CD8-positive, alpha-beta memory T cell (primary cell): ENCODE results near the gene PSMB8. TPM values are rescaled to one million over a fixed set of nuclear protein-coding genes. Genes with fewer than 3 reads are reported as not detected.

Experiments used
- CTCF ChIA-PET: fragments of 350-600 bp; sonication (Branson Sonifier 250); formaldehyde crosslinking; loops from one replicate; lab custom pipeline; 2021; ENCODE audit warnings: antibody characterized with exemption; lab: Charles Lee
- POLR2A ChIA-PET: fragments of 350-600 bp; sonication (Branson Sonifier 250); formaldehyde crosslinking; loops from one replicate; lab custom pipeline; 2021; ENCODE audit warnings: antibody characterized with exemption; lab: Charles Lee
- DNase-seq, 5 donors: peaks; one replicate each; pipeline versions ENCODE4 v3.0.0 to v3.0.0-alpha.2; 2020 to 2022; ENCODE audit warnings: mixed read lengths in 1 of 5
- H3K27ac ChIP-seq: one replicate; pipeline ENCODE4 v1.7.0; 2013; ENCODE audit warnings: low read depth, mild to moderate bottlenecking, low read length, moderate library complexity
- H3K27me3 ChIP-seq: 2 replicates; pipeline ENCODE4 v1.7.0; 2013; ENCODE audit warnings: low read length, mild to moderate bottlenecking; ENCODE audit not compliant: insufficient read depth, poor library complexity, severe bottlenecking
- H3K36me3 ChIP-seq: 2 replicates; pipeline ENCODE4 v1.7.0; 2013; ENCODE audit warnings: mild to moderate bottlenecking, low read length, moderate library complexity; ENCODE audit not compliant: insufficient read depth
- H3K4me1 ChIP-seq: 2 replicates; pipeline ENCODE4 v1.7.0; 2013; ENCODE audit warnings: mild to moderate bottlenecking, low read length, moderate library complexity; ENCODE audit not compliant: insufficient read depth
- H3K4me3 ChIP-seq: 2 replicates; pipeline ENCODE4 v1.7.0; 2013; ENCODE audit warnings: mild to moderate bottlenecking, low read length
- H3K9me3 ChIP-seq: 2 replicates; pipeline ENCODE4 v1.7.0; 2013; ENCODE audit warnings: mild to moderate bottlenecking, low read length
- H3K27ac Mint-ChIP-seq, 8 donors: one replicate each; pipeline ENCODE4 v1.8.0; 2020 to 2021; ENCODE audit warnings: mixed read lengths in 8 of 8, mild to moderate bottlenecking in 6 of 8, inconsistent platforms in 3 of 8, moderate library complexity in 3 of 8
- H3K27me3 Mint-ChIP-seq, 2 donors: one replicate each; pipeline ENCODE4 v1.8.0; 2020 to 2021; ENCODE audit warnings: mixed read lengths in 2 of 2, mild to moderate bottlenecking in 1 of 2, moderate library complexity in 1 of 2
- H3K36me3 Mint-ChIP-seq, 3 donors: one replicate each; pipeline ENCODE4 v1.8.0; 2020 to 2021; ENCODE audit warnings: mixed read lengths in 3 of 3, inconsistent platforms in 1 of 3, mild to moderate bottlenecking in 1 of 3
- H3K4me1 Mint-ChIP-seq, 3 donors: one replicate each; pipeline ENCODE4 v1.8.0; 2020 to 2021; ENCODE audit warnings: mixed read lengths in 3 of 3, inconsistent platforms in 1 of 3, mild to moderate bottlenecking in 1 of 3
- H3K4me3 Mint-ChIP-seq, 7 donors: one replicate each; pipeline ENCODE4 v1.8.0; 2020 to 2021; ENCODE audit warnings: mixed read lengths in 7 of 7, mild to moderate bottlenecking in 6 of 7, moderate library complexity in 4 of 7, inconsistent platforms in 2 of 7
- H3K9me3 Mint-ChIP-seq, 5 donors: one replicate each; pipeline ENCODE4 v1.8.0; 2020 to 2022; ENCODE audit warnings: mixed read lengths in 5 of 5, mild to moderate bottlenecking in 3 of 5, moderate library complexity in 2 of 5, inconsistent platforms in 1 of 5
- polyA plus RNA-seq: library from polyadenylated mRNA; unstranded; fragments of 300-500 nt; fragmentation: Illumina TruSeq; gene quantifications from one replicate; pipeline ENCODE4 v1.2.3, GENCODE V29; 2021
- total RNA-seq, 2 experiments: library from RNA; stranded (reverse); gene quantifications; one replicate each; pipeline ENCODE4 v1.2.3, GENCODE V29; 2021

Gene PSMB8
- total and polyA plus RNA-seq, 3 experiments from 2014 or later, result 311 to 422 (median 326) TPM

- peak overlapping the region in 6 of 7 donors; percentile 53 to 74 (median 59) for H3K4me3 Mint-ChIP-seq
Observed at GRCh38 chr6:32796848-32797776, 46.7 kb downstream of the PSMB8 start.

GRCh38 chr6:32794510-32794909 lies 49.3 kb downstream of the PSMB8 start:
- H3K4me3 Mint-ChIP-seq, result no peak overlapping the region
- H3K36me3 Mint-ChIP-seq, result peaks cover 0 to 2% (median 0%) of the 10 kb centered on the region in 3 donors
- H3K4me1 Mint-ChIP-seq, result peaks cover 10 to 11% (median 10%) of the 10 kb centered on the region in 3 donors
- Histone ChIP-seq H3K27ac (no peak overlapping the region), H3K36me3 (no peaks in the 10 kb centered on the region), H3K27me3 (peaks cover 10% of the 10 kb centered on the region), H3K9me3 (no peaks in the 10 kb centered on the region), H3K4me3 (no peak overlapping the region), H3K4me1 (peaks cover 8% of the 10 kb centered on the region)
- no peak for DNase-seq
- peaks cover 0 to 10% (median 7%) of the 10 kb centered on the region in 5 donors for H3K9me3 Mint-ChIP-seq
- no peak overlapping the region for H3K27ac Mint-ChIP-seq
- POLR2A ChIA-PET, result no interaction called here
- CTCF ChIA-PET, result interaction anchor here (0.7 to 3.3 kb wide), 4 partner anchors 9 to 380 kb away, joined by 3 to 14 read pairs (median 6); partner anchors contain the start of gene TAP2
- H3K27me3 Mint-ChIP-seq, result peaks cover 34 to 80% of the 10 kb centered on the region in 2 donors

More at GRCh38 chr6:32796848-32797776, 46.7 kb downstream of the PSMB8 start:
- peaks cover 26 to 75% of the 10 kb centered on the region in 2 donors for H3K27me3 Mint-ChIP-seq
- Histone ChIP-seq H3K27me3 (no peaks in the 10 kb centered on the region), H3K9me3 (no peaks in the 10 kb centered on the region), H3K27ac (no peak overlapping the region), H3K4me1 (peaks cover 8% of the 10 kb centered on the region), H3K36me3 (no peaks in the 10 kb centered on the region), H3K4me3 (peak overlapping the region; percentile 20)
- H3K4me1 Mint-ChIP-seq, result peaks cover 10 to 11% (median 10%) of the 10 kb centered on the region in 3 donors
- peaks cover 0 to 10% (median 7%) of the 10 kb centered on the region in 5 donors for H3K9me3 Mint-ChIP-seq
- H3K27ac Mint-ChIP-seq, result peak overlapping the region in 1 of 8 donors; percentile 19
- CTCF ChIA-PET, result interaction anchor here (1.1 to 2.4 kb wide), 5 partner anchors 10 to 384 kb away, joined by 3 to 10 read pairs (median 5); no protein-coding TSS in a partner anchor
- H3K36me3 Mint-ChIP-seq, result no peaks in the 10 kb centered on the region
- POLR2A ChIA-PET, result no interaction called here
- peak; percentile 58 to 79 (median 72) for DNase-seq

GRCh38 chr6:32792901-32793435 lies 50.9 kb downstream of the PSMB8 start:
- peaks cover 0 to 2% (median 0%) of the 10 kb centered on the region in 3 donors for H3K36me3 Mint-ChIP-seq
- H3K27me3 Mint-ChIP-seq, result peaks cover 39 to 82% of the 10 kb centered on the region in 2 donors
- ChIA-PET CTCF (interaction anchor here (0.8 to 3.3 kb wide), 3 partner anchors 9 to 379 kb away, joined by 4 to 14 read pairs (median 4); no protein-coding TSS in a partner anchor), POLR2A (no interaction called here)
- no peak overlapping the region for H3K27ac Mint-ChIP-seq
- no peaks in the 10 kb centered on the region for H3K36me3 ChIP-seq
- peaks cover 8% of the 10 kb centered on the region for H3K4me1 ChIP-seq
- H3K4me3 Mint-ChIP-seq, result no peak overlapping the region
- H3K4me3 ChIP-seq, result no peak overlapping the region
- peaks cover 10 to 11% (median 10%) of the 10 kb centered on the region in 3 donors for H3K4me1 Mint-ChIP-seq
- no peaks in the 10 kb centered on the region for H3K9me3 Mint-ChIP-seq
- peaks cover 10% of the 10 kb centered on the region for H3K27me3 ChIP-seq
- no peaks in the 10 kb centered on the region for H3K9me3 ChIP-seq
- H3K27ac ChIP-seq, result no peak overlapping the region
- DNase-seq, result no peak

Other genes with a start within 250 kb of the PSMB8 start
- 10 to 100 TPM; 20.3 to 22.2 TPM for gene HLA-DQA1, start 206.6 kb downstream of the PSMB8 start, total RNA-seq
- 3.2 TPM for gene HLA-DQA1, start 206.6 kb downstream of the PSMB8 start, polyA plus RNA-seq
- gene HLA-DQB1, start 177.4 kb downstream of the PSMB8 start, total RNA-seq, result 10 to 100 TPM; 16.0 to 22.7 TPM
- gene HLA-DQB1, start 177.4 kb downstream of the PSMB8 start, polyA plus RNA-seq, result 4.3 TPM
- gene HLA-DQA2, start 102.7 kb downstream of the PSMB8 start, total RNA-seq, result 1 to 10 TPM; 1.2 TPM
- 1.9 TPM for gene HLA-DQA2, start 102.7 kb downstream of the PSMB8 start, polyA plus RNA-seq
- under 1 TPM; 0.83 to 0.97 TPM for gene HLA-DQB2, start 80.5 kb downstream of the PSMB8 start, total RNA-seq
- gene HLA-DQB2, start 80.5 kb downstream of the PSMB8 start, polyA plus RNA-seq, result 5.0 TPM
- under 1 TPM; 0.77 to 0.97 TPM for gene HLA-DOB, start 27.0 kb downstream of the PSMB8 start, total RNA-seq
- gene HLA-DOB, start 27.0 kb downstream of the PSMB8 start, polyA plus RNA-seq, result 0.62 TPM
- gene TAP2, start 5.3 kb downstream of the PSMB8 start, total RNA-seq, result 100 to 1,000 TPM; 221 to 228 TPM
- 35.8 TPM for gene TAP2, start 5.3 kb downstream of the PSMB8 start, polyA plus RNA-seq
- gene TAP1, start 9.7 kb upstream of the PSMB8 start, total RNA-seq, result 100 to 1,000 TPM; 394 to 407 TPM
- gene TAP1, start 9.7 kb upstream of the PSMB8 start, polyA plus RNA-seq, result 396 TPM
- 100 to 1,000 TPM; 245 to 255 TPM for gene PSMB9, start 10.1 kb upstream of the PSMB8 start, total RNA-seq
- 597 TPM for gene PSMB9, start 10.1 kb upstream of the PSMB8 start, polyA plus RNA-seq
- gene HLA-DMB, start 97.0 kb upstream of the PSMB8 start, total RNA-seq, result 1 to 10 TPM; 4.3 to 5.3 TPM
- gene HLA-DMB, start 97.0 kb upstream of the PSMB8 start, polyA plus RNA-seq, result 25.6 TPM
- 10 to 100 TPM; 14.0 to 16.5 TPM for gene HLA-DMA, start 109.0 kb upstream of the PSMB8 start, total RNA-seq
- 35.0 TPM for gene HLA-DMA, start 109.0 kb upstream of the PSMB8 start, polyA plus RNA-seq
- gene BRD2, start 124.5 kb upstream of the PSMB8 start, total RNA-seq, result 100 to 1,000 TPM; 373 to 387 TPM
- 89.9 TPM for gene BRD2, start 124.5 kb upstream of the PSMB8 start, polyA plus RNA-seq
- gene HLA-DOA, start 165.5 kb upstream of the PSMB8 start, total RNA-seq, result 1 to 10 TPM; 6.7 to 6.9 TPM
- 12.0 TPM for gene HLA-DOA, start 165.5 kb upstream of the PSMB8 start, polyA plus RNA-seq
- 10 to 100 TPM; 69.8 to 71.7 TPM for gene HLA-DPA1, start 229.6 kb upstream of the PSMB8 start, total RNA-seq
- gene HLA-DPA1, start 229.6 kb upstream of the PSMB8 start, polyA plus RNA-seq, result 156 TPM
- gene HLA-DPB1, start 231.9 kb upstream of the PSMB8 start, total RNA-seq, result 10 to 100 TPM; 20.8 to 25.1 TPM
- 178 TPM for gene HLA-DPB1, start 231.9 kb upstream of the PSMB8 start, polyA plus RNA-seq